Retinal pigment epithelial cell (primary cell): ENCODE measurements around the gene FOSL1.

Experiments used
- DNase-seq: peaks from one replicate; pipeline ENCODE4 v3.0.0-alpha.2; 2010; ENCODE audit warnings: low read depth
- H3K4me3 ChIP-seq: 2 replicates; pipeline ENCODE4 v1.5.1; 2011; ENCODE audit warnings: mild to moderate bottlenecking, low read length, control low read depth, moderate library complexity
- CTCF ChIP-seq: conservative IDR thresholded peaks from 2 replicates; pipeline ENCODE4 v1.5.1; 2011; ENCODE audit warnings: low read depth, low read length, control low read depth, inconsistent platforms

Gene FOSL1

DNA sequence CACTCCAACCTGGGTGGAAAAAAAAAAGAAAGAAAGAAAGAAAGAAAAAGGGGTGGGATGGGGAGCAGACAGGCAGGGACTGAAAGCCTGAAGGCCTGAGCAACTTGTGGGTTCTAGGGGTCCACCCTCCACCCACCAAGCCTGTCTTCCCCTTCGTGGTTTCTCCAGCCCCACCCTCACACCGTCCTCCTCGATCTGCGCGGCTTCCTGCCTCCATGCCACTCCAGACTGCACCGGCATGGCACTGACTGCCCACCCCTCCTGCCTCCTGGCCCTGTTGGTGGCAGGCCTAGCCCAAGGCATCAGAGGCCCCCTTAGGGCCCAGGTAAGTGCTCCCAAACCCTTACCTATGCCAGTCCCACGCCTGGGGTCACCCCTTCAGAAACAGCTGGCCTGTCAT lies 20.6 kb downstream of the FOSL1 start, which contains the start of gene CTSW:
Gene CTSW (plus strand): TSS at position 221 of the 400 bp plus-strand sequence. CDS start 18 bp downstream, at position 239.
- no peak for DNase-seq
- no peak within 1 kb of the TSS for H3K4me3 ChIP-seq
- TF ChIP-seq CTCF = no peak

DNA sequence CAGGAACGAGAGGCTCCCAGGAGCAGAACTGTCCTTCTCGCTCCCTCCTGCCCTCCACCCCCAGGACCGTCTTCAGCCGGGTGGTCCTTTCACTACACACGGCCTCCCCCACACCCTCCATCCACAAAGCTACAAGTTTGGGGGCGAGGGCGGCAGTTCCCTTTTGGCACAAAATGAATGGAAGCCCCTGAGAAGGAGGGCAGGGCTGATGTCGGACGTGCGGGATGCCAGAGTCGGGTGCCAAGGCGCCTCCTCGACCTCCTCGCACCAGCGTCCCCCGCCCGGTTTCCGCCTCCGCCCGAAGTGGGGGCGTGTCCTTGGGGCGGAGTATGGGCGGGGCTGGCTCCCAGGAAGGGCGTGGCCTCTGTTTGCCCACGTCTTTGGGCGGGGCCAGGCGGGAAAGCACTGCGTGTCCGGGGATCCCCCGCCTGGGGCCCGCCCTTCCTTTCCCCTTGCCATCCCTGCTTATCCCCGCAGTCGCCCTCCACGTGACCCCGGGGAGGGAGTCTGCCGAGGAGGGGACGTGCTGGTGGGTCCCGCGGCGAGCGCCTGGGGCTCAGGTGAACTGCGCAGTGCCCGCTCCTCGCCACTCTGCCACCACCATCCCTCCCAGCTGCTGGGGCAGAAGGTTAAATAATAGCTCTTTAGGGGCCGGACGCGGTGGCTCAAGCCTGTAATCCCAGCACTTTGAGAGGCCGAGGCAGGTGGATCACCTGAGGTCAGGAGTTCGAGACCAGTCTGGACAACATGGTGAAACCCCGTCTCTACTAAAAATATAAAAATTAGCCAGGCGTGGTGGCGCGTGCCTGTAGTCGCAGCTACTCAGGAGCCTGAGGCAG lies 26.7 kb downstream of the FOSL1 start:
- H3K4me3 ChIP-seq = peak overlapping the region; percentile 75
- DNase-seq = peak; percentile 48
- TF ChIP-seq CTCF = no peak

GRCh38 chr11:65872586-65873317 lies 27.4 kb downstream of the FOSL1 start, which contains the start of gene EFEMP2:
Gene EFEMP2, minus strand, starts transcription at chr11:65872800. Its CDS starts 446 bp downstream, at chr11:65872354.
- peak within 1 kb of the TSS; percentile 75 for H3K4me3 ChIP-seq
- no peak for DNase-seq

GRCh38 chr11:65871811-65872548 lies 28.2 kb downstream of the FOSL1 start:
- DNase-seq = no peak
- peak overlapping the region; percentile 75 for H3K4me3 ChIP-seq
- peak; percentile 38 for TF ChIP-seq CTCF

More at GRCh38 chr11:65872586-65873317, 27.4 kb downstream of the FOSL1 start, which contains the start of gene EFEMP2:
- TF ChIP-seq CTCF = no peak

DNA sequence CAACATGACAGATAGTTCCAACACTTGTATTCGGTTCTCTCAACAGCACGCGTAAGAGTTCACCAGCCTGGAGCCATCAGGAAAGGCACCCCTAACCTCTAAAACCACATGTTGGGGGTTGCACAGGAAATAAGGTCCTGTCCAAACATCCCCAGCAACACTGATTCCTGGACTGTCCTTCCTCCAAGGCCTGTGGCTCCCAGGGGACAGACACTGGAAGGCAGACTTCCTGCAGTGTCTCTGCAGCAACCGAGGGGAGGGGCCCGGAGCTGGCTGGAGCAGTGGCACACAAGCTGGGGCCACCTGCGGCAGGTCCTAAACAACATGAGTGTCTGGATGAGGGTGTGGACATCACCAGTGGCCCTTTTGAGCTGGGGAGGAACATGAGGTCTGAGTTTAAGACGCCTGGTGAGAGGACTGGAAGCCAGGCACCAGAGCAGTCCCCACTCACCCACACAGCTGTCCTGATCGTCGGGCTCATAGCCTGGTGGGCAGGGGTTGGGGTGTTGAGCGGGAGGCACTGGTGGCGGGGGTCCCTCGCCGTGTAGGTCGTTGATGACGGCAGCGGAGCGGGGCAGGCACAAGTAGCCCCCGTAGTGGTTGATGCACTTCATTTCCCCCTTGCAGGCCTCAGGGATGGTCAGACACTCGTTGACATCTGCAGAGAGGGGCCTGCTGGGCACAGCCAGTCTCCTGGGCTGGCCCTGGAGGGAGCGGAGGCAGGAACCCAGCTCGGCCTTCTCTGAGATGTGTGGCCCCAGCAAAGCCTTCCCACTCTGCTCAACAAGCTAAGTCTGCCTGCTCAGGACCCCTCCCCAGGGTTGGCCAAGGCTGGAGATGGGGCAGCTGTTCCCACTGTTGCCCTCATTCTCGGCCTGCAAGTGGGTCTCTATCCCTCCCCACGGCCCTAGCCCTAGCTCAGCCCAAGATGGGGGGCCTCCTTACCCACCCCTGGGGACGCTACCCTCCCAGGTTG lies 29.2 kb downstream of the FOSL1 start:
- TF ChIP-seq CTCF = no peak

DNA sequence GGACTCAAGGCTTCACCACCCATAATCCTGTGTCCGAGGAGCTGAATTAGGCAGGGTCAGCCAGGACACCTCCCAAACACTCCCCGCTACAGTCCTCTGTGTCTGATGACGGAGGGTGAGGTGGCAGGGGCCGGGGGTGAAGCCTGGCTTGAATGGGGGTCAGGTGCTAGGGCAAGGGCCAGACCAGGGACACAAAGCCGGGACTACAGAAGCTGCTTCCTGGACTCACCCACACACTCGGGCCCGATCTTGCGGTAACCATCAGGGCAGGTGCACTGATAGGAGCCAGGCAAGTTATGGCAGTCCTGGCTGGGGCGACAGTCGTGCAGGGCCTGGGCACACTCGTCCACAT lies 29.9 kb downstream of the FOSL1 start:
- no peak for TF ChIP-seq CTCF
- H3K4me3 ChIP-seq = no peak overlapping the region
- no peak for DNase-seq

More for the DNA sequence above, 29.2 kb downstream of the FOSL1 start:
- H3K4me3 ChIP-seq = no peak overlapping the region
- no peak for DNase-seq
